Eye (tissue), 1 donor: ENCODE data around the gene MGP.

Experiments
- DNase-seq: peaks from one replicate; pipeline ENCODE4 v3.0.0-alpha.2; 2015

Gene MGP

DNA sequence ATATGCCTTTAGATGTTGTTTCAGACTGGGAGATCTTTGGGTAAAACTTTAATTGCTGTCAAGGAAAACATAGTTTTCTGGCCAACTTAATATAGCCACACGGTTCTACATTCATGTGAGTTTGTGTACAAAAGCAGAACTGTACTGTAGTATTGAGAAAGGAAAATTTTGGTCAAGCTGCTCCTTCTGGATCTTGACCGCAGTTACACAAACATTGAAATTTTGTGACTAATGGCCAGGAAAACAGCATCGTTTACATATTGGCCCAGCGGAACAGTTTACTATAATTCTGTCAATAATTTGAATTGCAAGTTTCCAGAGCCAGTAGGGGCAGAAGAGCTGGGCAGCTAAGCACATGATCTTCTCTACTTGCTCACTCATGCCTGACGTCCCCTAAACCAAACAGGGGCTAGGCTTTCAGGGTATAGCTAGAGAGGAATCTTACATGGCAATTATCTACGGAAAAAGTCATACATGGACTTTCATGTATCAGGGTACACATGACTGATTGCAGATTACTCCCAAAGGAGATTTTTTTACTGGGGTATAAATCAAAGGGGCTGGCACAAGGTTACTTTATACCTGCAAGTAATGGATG, 31.0 kb downstream of the MGP start:
- no peak for DNase-seq

DNA sequence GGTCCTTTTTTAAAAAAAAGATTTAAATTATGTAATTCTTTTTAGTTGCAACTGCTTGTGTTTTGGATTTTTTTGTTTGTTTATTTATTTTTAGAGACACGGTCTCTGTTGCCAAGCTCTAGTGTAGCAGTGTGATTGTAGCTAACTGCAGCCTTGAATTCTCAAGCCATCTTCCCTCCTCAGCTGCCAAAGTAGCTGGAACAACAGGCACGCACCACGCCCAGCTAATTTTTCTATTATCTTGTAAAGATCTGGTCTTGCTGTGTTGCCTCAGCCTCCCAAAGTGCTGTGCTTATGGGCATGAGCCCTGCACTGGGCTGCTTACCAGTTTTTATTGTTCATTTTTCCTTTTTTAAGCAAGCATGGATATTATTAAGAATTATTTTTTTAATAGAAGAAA, 31.7 kb downstream of the MGP start:
- DNase-seq, result no peak

DNA sequence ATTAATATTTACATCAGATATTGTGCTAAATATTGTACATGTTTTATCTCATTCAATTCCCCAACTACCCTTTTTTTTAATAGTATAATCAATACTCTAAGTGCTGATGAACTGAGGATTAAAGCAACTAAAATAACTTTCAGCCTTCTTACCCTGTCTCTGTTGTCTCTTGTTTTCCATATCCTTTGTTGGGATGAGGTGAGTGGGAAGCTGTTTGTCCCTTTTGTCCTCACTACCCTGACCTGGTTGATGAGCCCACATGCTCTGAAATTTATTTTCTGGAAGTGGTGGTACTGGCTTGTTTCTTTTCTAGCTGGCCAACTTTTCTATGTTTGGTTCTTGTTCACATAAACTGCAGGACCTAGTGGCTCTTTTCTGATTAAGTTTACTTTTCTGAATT, 32.8 kb downstream of the MGP start:
- no peak for DNase-seq

DNA sequence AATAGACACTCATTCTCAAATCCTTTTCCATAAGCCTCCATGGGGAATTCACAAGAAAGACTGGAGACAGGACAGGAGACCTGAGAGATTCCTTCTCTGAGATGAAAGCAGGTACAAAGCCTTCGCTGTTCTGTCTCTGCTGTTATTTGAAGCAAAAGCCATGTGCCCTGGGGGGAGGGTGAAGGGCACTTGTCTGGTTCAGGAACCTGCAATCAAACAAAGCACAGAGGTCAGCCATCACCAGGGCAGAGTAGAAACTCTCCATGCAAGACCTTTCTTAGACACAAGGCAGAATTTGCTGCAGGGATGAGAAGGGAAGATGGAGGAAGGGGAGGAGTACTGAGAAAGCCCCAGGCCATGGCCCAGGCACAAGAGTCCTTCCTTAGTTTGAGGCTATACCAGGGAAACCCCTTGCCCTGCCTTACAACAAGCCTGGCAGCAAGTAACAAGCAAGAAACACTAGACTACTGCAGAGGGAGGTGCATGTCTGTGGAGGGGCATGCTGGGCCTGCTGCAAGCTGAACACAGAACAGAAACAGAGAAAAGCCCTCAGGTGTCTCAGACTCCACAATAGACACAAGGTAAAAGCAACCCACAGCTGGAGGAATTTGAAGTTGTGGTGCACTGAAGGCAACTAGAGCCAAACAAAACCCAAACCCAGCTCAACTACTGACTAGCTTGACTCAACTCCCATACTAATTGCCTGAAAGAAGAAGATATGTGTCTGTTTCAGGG, 34.6 kb downstream of the MGP start:
- no peak for DNase-seq

DNA sequence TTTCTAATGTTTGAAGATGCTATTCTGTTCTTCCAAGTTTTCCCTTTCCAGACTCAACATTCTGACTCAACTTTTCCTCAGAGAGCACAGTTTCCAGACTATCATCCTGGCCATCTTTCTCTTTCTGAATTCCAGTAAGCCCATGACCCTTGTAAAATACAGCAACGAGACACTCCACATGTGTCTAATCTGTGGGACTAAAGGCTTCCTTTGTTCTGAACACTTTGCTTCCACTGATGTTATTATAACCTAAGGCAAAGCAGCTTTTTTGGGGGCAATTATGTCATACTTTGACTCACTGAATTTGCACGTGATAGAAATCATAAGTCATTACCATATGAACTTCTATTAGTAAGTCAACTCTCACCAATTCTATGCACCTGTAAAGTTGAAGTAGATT, 36.0 kb downstream of the MGP start:
- DNase-seq, result peak; percentile 60

DNA sequence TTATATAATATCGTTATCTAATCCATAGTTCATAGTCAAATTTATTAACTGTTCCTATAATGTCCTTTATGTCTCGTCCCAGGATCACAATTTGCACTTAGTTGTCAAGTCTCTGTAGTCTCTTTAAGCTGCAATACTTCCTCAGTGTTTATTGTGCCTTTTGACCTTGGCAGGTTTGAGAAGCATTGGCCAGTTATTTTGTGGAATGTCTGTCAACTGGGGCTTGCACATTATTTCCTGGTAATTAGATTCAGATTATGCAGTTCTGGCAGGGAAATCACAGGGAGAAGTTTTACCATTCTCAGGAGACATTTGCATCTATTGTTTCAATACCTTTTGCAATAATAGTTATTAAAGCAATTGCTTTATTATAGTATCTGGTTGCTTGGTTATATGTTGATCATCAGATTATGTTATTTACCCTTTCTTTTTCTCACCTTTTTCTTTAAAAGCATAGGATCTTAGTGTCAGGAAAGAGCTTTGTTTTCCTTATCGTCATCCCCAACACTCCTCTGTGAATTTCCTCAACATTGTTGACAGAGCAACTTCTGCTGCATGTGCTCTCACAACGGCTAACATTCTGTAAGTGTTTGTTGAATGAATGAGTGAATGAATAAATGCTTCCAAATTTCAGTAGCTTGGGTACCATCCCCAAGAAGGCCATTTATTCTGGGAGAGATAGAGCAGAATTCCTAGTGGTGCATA, 38.6 kb downstream of the MGP start:
- no peak for DNase-seq

DNA sequence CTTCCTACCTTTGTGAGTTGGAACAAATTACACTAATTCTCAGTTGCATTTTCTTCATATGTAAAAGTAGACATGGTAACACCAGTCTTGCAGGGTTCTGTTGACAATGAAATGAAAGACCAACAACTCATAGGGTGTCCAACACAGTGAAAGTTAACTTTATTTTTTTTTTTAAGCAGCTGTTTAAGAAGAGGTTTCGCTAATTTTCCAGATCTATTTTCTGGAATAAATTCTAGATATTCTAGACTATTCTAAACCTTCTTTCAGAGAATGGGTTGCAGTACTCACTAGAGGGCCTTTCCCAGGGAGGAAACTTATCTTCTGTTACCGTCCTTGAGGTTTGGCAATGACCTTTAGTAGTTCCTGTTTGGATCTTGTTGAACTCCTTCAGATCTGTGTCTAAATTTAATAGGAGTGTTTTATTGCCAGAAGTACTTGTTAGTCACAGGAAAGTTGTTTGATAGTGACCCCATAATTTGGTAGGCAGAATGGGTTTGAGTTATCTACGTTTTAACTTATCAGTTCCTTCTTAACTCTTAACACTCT, 39.5 kb downstream of the MGP start:
- no peak for DNase-seq

DNA sequence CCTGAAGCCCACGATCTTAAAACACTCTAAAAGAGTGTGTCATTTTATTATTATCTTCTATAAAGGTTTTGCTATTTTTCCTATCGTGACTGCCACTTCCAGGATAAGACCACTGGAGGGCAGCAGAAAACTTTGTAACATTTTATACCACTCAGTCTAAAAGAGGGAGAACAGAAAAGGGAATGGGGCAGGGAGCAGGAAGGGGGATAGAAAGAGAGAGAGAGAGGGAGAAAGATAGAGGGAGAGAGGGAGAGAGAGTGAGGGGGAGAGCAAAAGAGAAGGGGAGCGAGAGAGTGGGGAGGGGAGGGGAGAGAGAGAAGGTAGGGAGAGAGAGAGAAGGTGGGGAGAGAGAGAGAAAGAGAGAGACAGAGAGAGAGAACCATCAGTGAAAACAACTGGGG, 40.3 kb downstream of the MGP start:
- DNase-seq, result peak; percentile 88

DNA sequence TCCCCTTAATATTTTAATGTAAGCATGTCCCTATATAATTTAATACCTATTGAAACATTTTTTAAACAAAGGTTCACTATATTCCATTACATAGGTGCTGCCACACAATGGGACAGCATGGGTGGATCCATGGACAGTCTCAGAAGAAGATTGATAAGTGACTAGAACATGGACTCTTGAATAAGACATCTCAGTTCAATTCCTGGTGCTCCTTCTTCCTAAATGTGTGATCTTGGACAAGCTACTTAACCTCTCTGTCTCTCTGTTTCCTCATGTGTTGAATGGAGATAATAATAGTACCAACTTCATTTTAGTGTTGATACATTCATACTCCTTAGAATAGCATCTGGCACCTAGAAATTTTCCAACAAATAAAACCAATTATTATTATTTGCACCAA, 41.3 kb downstream of the MGP start:
- no peak for DNase-seq

DNA sequence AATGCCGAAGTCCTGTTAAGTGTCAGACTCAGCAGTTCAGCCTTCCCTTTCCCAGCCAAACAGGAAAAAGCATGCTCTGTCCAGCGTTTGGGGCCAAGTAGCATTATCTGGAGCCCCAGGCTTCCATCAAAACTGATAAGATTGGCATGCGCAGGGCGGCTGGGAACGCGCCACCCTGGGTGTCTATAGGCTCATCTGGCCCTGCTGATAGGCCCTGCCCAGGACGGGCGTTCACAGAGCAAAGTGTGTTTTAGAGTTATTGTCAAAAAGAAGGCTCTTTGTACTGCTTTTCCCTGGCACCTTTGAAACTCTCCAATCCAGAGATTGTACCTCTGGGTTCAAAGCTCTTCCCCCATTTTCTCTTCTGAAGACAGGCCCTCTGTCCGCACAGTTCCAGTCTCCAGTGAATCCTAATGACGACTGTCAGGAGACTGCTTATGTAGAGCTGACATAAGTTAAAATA, 42.2 kb downstream of the MGP start, which contains the start of gene ART4:
TSS of gene ART4 (minus strand) at position 102 of the 463 bp plus-strand sequence. CDS start 413 bp downstream, outside the sequence.
- DNase-seq, result no peak

DNA sequence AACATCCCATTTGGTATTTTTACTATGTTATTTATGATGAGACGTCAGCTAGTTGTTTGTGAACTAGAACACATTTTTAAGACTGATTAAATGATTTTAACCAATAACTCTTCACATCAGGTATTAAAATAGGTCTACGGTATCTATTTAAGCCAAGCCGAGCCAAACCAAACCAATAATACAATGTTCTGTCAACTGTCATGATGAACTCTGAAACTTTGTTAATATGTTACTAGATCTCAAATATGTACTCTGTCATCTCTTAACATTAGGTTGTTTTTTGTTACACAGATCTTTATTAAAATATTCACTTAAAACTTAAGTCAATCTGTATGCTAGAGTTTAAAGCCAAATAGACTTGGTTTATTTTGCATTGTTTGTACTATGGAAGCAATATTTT, 43.3 kb downstream of the MGP start:
- no peak for DNase-seq

DNA sequence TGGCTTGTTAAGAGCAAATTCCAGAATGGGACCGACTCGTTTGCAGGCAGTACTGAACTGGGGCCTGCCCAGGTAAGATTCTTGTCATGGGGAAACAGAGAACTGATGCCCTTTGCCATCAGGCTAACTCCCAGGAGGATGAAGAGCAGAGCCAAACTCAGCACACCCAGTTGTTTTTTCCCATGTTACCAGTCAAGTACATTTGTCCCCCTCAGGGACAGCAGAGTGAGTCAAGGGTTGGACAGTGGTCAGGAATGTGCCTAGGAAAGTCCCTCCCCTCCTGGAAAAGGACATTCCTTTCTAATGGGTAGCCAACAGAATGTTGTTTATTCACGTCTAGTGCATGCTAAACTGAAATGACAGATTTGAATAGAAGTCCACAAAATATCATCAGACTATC, 43.9 kb downstream of the MGP start:
- no peak for DNase-seq

DNA sequence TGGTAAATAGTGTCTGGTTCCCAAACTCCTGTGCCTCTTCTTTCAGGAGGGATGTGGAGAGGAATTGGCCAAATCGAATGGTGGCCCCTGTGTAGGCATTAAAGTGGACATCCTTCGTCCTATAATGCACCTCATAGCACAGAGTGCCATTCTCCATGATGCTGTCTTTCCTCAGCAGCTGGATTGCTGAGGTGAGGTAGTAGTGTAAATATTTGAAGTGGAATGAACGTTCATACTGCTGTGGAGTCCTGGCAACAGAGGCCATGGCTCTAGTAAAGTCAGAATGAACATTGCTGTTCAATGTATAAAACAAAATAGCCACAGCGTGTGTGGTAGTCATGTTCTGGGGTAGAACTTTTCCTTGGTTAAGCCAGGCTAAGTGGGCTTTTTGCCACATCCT, 45.0 kb downstream of the MGP start:
- DNase-seq, result no peak

DNA sequence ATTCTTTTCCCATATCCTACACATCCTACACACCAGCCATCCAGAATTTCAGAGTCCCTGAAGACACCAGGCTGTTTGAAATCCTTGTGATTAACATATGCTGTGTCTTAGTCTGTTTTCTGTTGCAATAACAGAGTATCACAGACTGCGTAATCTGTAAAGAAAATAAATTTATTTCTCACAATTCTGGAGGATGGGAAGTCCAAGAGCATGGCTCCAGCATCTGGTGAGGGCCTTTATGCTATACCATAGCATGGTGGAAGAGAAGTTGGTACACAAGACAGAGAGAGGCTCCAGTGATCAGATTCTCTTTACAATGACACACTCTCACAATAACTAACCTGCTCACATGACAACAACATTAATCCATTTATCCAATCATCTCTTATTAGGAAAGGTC, 46.4 kb downstream of the MGP start:
- DNase-seq, result no peak

DNA sequence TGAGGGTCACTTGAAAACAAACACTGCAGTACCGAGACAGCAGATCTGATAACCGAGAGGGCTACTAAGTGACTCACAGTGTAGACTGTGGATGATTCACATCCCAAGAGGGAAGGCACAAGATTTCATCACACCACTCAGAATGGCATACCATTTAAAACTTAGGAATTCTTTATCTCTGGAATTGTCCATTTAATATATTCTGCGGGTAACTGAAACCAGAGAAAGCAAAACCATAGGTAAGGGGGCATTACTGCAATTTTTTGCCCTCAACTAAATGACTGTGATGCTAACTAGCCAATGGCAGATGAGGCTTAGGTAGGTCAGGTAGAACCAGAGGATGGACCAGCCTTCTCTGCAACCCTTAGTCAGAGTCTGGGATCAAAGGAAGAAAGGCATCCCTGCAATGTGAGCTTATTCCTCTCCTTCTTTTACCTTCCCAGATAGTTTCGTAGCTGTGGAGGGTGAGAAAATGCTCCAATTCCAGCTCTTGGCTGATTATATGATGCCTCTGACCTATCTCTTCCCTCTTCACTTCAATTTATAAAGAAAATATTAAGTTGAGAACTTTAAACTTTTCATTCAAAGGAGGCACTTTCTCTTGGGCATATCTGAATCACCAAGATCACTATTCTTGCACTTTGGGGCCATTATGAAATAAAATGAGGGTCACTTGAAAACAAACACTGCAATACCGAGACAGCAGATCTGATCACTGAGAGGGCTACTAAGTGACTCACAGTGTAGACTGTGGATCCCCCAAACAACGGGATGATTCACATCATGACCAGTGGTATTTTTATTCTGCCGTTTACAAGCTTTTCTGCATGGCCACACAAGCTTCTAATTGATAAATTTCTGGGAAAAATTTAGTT, 49.1 kb downstream of the MGP start:
- DNase-seq, result no peak

DNA sequence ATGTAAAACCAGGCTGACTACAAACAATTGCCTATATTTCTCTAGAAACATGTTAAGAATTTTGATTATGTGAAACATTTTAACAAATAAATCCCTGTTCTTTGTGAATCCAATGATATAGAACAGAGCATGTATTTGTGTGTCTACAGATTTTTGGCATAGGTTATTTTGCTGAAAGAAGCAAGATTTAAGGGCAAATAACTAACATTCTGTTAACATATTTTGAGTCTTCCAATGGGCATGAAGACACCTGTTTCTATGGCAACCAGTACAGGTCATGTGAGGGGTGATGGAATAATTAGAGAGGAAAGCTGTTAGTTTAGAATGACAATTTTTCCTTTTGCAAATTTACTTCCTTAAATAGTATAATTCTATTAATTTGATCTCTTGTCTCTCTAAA, 51.1 kb downstream of the MGP start:
- DNase-seq, result no peak

DNA sequence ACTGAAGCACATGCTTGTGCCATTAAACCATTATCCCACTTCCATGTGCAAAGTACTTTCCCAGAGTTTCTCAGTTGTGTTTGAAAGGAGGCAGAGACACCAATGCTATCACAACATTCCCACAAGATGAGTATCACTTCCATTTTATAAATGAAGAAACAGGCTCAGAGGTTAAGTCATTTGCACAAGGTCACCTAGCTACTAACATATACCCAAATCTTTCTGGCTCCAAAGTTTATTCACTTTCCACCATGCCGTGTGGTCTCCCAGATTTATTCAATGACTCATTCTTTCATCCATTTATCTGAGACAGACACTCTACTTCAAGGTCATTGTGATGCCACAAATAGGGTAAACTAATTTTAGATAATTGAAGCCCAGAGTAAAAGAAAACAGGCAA, 51.7 kb downstream of the MGP start:
- no peak for DNase-seq

DNA sequence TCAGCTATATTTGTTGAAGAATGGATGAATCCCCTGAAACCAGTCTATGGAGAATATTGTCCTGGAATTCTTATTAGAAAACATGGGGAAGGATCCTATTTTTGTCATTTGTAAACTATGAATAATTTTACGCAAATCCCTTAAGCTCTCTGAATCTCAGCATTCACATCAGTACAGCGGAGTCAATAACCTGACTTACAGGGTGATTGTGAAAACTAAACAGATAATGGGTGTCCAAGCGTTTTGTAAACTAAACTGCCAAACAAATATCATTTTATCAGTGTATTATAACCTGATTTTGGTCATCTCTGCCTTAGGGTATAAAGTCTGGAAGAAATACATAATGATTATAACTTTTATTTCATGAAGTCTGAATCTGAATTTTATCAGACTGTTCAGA, 52.3 kb downstream of the MGP start:
- no peak for DNase-seq
